OCI-LY3 (cell line): Measurements from ENCODE around the gene ARAP1.

Experiments used
- CTCF ChIP-seq: fragments of 200-600, 300-600 bp; sonication (generic); IDR thresholded peaks from 2 replicates; pipeline ENCODE4 v1.5.1; 2014; ENCODE audit warnings: antibody characterized with exemption, low read length, low read depth
- EZH2phosphoT487 ChIP-seq: fragments of 200-600 bp; shearing (Covaris generic); IDR thresholded peaks from 2 replicates; pipeline ENCODE4 v1.6.1; 2018; ENCODE audit warnings: antibody characterized with exemption, mixed run types, low read depth

GRCh38 chr11:72711141-72711540, 41.1 kb downstream of the ARAP1 start:
- TF ChIP-seq CTCF (no peak), EZH2phosphoT487 (no peak)
